Jurkat, Clone E6-1 (cell line): ENCODE results near the gene HOXC9.

Experiments used
- DNase-seq: peaks from one replicate; pipeline ENCODE4 v3.0.0-alpha.2; 2011; ENCODE audit warnings: low read depth, low spot score
- H3K4me3 ChIP-seq: 2 replicates; pipeline ENCODE4 v1.5.1; 2011; ENCODE audit warnings: mild to moderate bottlenecking, low read length, control low read depth, moderate library complexity

HOXC9 gene

DNA sequence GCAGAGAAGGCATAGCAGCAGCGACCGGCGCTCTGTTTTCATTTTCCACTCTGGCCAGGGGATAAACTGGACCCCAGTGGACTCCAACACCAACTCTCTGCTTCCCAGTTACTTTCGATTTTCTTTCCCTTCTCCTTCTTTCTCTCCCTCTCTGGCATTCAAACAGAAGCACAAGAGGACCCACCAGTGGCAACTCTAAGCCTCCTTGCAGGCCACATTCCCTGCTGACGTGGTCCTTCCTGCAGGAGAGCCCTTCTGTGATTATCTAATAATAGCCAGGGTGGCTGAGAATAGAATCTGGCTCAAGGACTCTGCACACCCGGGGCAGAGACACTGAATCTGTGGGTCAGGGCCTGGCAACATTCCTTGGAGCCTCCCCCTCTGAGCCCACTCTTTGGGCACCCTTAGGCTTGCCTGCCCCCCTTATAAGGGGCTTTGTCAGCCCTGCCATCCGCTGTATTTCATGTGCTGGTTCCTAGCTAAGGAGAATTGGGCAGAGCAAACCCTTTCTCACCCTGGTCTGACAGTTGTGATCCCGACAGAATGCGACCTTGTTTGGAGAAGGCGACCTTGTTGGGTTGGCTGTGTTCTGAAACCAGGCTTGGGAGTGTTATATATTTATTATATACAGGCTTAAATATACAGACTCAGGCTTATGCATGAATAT lies 20.1 kb downstream of the HOXC9 start:
- no peak overlapping the region for H3K4me3 ChIP-seq
- DNase-seq, result no peak

DNA sequence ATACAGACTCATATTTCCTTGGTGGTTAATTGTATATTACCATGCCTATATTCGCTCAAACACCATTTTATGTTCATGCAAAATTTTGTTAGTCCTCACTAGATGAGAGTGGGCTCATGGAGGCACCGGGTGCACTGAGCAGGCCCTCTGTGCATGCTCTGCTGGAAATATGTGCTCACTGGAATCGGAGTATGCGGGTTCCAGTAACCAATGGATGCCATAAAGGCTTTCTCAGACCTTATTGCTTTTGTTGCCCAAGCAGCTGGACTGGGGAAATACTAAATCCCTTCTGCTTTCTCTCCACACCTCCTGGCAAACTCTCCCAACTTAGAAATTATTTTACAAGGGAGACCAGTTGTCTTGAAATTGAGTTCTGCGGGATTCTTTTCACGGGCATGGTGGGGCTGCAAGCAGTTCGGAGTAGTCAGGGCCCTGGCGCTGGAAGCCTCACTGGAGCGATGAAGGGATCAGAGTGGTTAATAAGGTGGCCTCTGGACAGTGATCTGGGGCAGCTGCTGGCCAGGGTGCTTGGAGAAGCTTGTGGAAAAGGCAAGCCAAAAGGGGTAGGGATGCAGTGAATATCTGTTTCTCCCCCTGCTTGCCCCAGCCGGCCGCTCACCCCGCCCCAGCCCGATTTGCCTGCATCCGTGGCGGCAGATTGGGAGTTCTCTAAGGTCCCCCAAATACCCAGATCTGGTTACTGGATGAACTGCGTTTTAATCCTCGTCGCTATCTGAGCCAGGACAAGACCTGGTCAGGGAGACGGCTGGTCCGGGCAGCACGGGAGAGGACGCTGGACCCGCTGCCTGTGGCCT lies 20.8 kb downstream of the HOXC9 start:
- no peak for DNase-seq
- H3K4me3 ChIP-seq, result no peak overlapping the region

DNA sequence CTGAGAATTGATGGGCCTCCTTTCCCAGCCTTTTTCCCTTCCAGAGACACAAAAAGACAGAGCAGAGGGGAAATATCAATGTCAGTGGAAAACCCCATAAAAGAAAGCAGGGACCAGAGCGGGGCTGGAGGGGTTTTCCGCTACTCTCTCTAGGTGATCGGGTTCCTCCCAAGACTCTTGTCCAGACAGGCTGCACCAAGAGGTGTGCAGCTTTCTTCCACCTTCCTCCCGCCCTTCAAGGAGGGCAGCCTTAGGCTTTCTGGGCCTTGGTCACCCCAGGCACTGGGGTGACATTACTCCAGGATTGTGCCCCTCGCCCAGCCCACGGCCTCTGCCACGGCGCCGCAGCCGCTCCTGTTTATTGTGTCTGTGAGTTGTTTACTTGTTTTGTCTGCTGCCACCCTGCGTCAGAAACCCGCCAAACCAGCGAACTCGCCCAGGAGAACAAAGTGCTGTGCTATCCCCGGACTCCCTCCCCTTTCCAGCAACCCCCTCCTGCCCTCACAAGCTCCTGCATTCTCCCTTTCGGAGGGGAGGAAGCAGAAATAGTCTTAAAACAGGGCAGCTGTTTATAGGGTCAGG lies 21.6 kb downstream of the HOXC9 start:
- H3K4me3 ChIP-seq, result no peak overlapping the region
- DNase-seq, result no peak

DNA sequence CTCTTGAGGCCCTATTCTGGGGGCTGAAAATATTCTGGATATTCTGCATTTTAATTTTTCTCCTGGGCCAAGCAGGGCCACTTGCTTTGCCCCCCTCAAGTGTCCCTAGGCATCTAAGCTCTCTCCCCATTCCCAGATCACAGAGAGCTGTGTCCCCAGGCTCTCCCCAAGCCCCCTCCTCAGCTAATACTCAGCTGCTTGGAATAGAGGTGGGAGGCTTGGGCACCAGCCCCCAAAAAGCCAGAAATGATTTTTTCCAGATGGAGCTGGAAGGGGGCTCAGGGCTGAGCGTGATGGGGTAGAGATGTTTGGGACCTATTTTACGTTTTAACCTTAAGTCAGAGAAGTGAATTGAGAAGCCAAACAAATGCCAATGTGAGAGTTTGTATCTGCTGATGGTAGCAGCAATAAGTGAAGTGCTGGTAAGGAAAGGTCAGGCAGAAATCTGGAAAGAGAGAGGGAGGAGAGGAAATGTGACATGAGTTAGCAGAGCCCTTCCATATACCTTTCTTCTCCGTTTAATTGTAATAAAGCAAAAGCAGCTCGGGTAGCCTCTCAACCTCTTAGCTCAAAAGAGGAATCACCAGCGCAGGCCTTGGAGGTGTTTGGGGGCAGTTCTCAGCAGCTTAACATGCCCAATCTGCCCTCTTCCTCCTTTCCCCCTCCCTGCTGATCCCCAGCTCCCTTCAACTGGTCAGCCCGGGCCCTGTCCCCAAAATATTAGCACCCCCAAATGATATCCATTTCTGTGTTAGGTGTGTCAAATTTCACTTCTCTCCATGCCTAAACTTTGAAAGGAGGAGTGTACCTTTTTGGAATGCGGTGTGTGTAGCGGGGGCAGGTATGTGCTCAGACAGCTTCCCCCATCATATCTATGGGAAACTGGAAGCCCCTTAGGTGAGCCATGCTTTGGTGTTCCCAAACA lies 23.3 kb downstream of the HOXC9 start:
- DNase-seq, result no peak
- no peak overlapping the region for H3K4me3 ChIP-seq

DNA sequence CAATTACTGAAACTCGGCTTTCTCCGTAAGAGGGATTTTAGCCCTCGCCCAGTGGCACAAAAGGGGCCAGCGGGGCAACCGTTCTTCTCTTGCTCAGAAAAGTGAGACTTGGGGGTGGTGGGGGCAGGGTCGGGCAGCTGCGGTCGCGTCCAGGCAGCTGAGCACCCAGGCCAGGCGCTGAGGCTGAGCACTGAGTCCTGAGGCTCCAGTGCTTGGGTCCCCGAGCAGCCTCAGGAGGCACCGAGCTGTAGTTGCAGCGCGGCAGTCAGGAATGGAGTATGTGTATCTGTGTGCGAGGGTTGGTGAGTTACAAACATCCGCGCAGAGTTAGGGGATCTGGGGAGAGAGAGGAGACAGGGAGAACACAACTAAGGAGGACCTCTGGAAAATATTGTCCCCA lies 24.2 kb downstream of the HOXC9 start:
- DNase-seq, result no peak
- no peak overlapping the region for H3K4me3 ChIP-seq

DNA sequence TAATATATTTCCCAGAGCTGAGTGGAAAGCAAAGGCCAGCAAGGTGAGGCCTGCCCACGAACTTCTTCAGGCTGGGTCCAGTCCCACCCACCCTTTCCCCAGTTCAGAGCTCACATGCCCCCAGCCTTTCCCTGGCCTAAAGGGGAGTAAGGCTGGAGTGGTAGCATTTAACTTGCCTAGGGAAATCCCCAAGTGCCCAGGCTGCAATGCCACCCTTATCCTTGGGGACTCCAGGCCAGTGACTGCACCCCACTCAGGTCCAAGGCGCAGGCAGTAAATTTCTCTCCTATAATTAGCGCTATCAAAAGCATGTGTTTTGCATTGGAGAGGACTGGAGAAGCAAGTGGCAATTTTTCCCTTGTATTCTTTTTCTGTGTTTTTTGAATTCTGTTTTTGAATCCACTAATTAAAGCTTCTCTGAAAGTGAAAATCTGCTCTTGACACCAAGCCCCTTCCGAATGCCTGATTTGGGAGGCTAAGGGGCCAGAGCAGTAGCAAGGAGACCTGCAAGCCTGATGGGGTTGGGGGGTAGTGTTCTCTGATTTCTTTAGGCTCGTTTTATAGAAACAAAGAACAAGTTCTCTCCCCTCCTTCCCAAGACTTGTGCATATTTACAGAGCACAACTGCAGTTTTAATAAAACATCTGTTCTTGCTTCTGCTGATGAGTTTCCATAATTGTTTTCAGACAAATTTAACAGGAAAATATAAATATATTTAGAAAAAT lies 24.8 kb downstream of the HOXC9 start:
- DNase-seq, result no peak
- no peak overlapping the region for H3K4me3 ChIP-seq

DNA sequence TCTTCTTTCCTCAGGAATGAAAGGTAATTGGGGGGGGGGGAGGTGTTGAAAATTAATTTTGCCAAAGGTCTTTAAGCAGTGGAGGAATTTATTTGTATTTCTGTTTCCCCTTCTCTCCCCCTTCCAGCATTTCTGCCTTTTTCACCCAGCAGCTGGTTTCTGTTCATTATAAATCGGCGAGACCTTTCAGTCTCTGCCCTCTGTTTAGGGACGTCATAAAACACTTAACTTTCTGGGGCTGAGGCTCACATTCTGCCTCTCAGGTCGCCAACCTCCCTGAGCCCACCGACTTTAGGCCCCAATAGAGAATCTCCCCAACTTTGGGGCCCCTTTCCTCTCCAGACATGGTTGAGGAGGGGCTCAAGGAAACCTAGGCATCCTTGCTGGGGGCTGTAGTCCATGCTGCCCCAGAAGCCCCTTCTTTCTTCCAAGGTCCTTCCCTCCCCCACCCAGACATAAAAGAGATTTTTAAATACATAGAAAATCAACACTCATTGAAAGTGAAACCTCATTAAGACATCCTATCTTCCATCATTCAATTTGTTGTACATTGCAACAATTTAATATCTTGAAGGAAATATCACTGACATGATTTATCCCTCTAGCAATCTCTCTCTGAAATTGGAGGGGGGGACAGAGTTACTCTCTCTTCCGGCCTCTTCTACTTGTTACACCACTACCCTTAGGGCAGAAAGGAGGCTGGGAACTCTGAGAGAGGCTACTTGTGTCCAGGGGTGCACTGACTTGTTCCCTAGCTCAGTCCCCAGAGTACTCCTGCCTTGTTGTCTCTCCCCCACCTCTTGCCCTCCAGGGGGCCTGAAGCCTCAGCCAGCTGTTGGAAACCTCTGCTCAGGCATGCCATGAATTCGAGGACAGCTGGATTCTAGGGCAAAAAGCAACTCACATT lies 25.8 kb downstream of the HOXC9 start:
- no peak overlapping the region for H3K4me3 ChIP-seq
- no peak for DNase-seq

DNA sequence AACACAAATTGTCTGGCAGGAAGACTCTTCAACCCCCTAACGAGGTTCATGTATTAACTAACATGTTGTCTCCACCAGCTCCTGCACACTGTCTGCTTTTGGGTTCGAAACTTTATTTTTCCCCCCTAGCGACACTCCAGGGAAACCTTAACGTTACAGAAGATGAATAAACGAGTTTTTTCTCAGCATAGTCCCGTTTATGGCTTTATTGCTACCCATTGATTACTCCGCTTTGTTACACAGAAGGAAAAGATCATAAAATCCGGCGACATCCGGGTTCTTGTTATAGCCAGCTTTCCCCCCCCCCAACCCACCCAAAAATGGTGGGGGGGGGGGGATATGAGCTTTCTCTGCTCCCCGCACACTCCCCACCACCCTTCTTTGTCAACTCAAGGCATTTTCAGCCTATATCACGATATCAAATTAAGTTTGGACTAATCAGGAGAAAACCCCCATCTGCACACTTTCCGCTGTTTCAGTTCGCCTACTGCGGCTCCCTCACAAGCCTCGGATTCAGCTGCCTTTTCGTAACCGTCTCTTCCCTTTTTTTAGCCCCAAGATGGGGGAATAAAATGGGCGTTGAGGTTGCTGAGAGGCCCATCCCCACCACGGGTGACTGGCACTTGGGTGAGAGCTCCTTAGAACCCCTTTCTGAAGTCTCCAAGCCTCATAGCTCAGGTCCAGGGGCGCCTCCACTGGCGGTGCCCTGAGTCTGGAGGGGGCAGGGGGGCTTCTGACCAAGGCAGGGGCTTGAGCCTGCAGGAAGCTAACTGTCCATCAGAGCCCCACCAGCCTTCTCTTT lies 26.9 kb downstream of the HOXC9 start:
- DNase-seq, result no peak
- no peak overlapping the region for H3K4me3 ChIP-seq

DNA sequence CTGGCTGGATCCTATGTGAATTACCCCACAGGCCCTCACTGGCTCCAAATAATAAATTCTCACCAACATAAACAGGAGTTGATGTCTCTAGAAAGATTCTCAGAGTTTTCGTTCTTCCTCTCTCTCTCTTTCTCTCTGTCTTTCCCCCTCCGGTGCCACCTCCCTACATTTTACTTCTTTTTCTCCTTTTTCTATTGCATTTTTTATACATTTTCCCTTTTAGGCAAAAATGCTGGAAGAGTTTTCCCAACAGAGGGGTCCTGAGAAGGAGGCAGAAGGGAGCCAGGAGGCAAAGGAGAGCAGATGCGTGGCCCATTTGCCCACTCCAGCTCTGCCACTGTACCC lies 27.5 kb downstream of the HOXC9 start:
- H3K4me3 ChIP-seq, result no peak overlapping the region
- no peak for DNase-seq

DNA sequence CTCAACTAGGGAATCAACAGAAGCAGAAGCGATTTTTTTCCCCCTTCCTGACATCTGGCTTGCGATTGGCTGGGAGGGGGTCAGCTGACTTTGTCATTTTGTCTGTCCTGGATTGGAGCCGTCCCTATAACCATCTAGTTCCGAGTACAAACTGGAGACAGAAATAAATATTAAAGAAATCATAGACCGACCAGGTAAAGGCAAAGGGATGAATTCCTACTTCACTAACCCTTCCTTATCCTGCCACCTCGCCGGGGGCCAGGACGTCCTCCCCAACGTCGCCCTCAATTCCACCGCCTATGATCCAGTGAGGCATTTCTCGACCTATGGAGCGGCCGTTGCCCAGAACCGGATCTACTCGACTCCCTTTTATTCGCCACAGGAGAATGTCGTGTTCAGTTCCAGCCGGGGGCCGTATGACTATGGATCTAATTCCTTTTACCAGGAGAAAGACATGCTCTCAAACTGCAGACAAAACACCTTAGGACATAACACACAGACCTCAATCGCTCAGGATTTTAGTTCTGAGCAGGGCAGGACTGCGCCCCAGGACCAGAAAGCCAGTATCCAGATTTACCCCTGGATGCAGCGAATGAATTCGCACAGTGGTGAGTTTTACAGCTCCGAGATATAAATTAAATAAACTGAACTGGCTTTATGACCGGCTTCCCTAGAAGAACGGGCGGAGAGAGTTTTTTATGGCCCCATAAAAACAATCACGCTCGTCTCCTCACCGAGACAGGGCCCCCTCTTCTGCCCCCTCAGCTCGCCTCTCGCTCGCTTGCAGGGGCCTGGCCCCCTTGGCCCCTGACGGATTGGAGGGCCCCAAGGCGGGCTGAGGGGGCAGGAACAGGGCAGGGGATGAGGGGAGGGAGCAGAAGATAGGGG lies 28.6 kb downstream of the HOXC9 start, which contains the start of gene HOXC6:
Gene HOXC6 (plus strand): TSS at position 127 of the 888 bp plus-strand sequence. CDS start 82 bp downstream, at position 209.
- DNase-seq, result no peak

DNA sequence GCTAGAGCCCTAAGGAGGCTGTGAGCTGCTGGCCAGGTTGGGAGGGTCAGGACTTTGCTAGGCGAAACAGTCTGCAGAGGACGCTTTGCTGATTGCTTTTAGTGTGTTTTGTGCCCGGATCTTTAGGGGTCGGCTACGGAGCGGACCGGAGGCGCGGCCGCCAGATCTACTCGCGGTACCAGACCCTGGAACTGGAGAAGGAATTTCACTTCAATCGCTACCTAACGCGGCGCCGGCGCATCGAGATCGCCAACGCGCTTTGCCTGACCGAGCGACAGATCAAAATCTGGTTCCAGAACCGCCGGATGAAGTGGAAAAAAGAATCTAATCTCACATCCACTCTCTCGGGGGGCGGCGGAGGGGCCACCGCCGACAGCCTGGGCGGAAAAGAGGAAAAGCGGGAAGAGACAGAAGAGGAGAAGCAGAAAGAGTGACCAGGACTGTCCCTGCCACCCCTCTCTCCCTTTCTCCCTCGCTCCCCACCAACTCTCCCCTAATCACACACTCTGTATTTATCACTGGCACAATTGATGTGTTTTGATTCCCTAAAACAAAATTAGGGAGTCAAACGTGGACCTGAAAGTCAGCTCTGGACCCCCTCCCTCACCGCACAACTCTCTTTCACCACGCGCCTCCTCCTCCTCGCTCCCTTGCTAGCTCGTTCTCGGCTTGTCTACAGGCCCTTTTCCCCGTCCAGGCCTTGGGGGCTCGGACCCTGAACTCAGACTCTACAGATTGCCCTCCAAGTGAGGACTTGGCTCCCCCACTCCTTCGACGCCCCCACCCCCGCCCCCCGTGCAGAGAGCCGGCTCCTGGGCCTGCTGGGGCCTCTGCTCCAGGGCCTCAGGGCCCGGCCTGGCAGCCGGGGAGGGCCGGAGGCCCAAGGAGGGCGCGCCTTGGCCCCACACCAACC lies 29.8 kb downstream of the HOXC9 start:
- no peak overlapping the region for H3K4me3 ChIP-seq
- no peak for DNase-seq

More for the DNA sequence above, 28.6 kb downstream of the HOXC9 start, which contains the start of gene HOXC6:
- no peak within 1 kb of the TSS for H3K4me3 ChIP-seq

DNA sequence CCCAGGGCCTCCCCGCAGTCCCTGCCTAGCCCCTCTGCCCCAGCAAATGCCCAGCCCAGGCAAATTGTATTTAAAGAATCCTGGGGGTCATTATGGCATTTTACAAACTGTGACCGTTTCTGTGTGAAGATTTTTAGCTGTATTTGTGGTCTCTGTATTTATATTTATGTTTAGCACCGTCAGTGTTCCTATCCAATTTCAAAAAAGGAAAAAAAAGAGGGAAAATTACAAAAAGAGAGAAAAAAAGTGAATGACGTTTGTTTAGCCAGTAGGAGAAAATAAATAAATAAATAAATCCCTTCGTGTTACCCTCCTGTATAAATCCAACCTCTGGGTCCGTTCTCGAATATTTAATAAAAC lies 30.5 kb downstream of the HOXC9 start:
- H3K4me3 ChIP-seq, result no peak overlapping the region
- DNase-seq, result no peak

DNA sequence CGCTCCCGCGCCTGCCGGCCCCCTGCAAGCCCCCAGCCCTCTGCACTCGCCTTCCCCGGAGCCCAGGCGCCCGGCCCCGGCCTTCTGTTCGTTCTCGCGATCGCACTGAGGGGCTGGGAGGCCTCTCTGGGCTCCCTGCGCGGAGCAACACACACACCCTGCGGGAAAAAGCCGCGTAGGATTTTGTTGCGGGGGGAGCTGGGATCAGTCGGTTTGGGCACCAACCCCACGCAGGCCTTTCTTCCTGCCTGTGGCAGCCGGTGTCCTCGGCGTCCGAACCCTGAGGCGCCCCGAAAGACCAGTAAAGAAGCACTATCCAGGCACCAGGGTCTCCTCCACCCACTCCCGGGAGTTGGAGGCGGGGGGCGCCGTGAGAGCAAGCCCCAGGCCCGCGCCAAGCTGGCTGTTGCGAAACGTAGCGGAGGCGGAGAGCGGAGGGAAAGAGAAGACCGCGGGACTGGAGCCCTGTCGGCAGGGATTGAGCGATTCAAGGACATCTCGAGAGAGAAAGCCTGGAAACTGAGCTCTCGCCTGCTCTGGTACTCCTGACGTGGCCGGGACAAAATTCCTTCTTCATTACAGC lies 31.0 kb downstream of the HOXC9 start:
- no peak overlapping the region for H3K4me3 ChIP-seq
- no peak for DNase-seq

DNA sequence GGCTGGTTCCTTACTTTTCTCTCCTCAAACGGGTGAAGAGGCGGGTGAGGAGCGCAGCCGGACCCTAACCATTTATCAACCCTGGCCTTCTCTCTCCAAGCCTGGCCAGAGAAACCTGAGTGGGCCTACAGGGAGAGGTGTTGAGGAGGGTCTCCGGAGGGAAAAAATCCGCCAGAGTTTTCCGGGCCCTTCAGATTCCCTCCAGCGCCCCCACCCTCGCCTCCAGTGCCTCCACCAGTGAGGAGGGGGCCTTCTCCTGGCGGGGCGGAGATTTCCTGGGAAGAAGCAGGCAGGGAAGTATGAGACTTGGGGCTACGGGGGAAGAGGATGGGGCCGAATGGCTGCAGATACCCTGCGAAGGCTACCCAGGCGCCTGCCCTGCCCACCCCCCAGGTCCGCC lies 31.5 kb downstream of the HOXC9 start:
- DNase-seq, result no peak

DNA sequence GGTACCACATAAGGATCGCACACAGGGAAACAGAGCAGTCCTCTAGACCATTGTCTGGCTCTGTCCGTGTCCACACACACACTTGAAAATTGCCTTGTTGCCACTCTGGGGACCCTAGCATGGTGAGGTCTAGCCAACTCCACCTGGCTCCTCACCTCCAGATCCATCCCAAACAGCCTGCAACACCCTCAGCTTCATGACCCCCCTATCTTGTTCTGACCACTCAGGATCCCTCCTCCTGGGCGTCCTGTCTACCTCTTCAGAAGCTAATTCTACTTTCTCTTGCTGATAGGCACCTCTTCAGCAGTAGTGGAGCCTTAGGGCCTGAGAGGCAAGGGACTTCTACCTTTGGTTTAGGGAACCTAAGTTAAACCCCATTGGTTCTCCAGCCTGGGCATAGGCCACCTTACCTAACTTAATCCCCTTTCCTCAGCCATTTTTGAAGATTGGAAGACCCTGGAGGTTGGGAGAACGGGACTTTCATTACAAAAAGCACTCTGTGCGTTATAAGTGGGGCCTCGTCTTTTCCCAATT lies 32.2 kb downstream of the HOXC9 start:
- no peak overlapping the region for H3K4me3 ChIP-seq
- DNase-seq, result no peak

More for the DNA sequence above, 31.5 kb downstream of the HOXC9 start:
- H3K4me3 ChIP-seq, result no peak overlapping the region
